Measurements from ENCODE around the gene RPP25L.
A peak's percentile ranks its signal among the peaks of the same experiment; 100 is the strongest.

The RPP25L gene

DNA sequence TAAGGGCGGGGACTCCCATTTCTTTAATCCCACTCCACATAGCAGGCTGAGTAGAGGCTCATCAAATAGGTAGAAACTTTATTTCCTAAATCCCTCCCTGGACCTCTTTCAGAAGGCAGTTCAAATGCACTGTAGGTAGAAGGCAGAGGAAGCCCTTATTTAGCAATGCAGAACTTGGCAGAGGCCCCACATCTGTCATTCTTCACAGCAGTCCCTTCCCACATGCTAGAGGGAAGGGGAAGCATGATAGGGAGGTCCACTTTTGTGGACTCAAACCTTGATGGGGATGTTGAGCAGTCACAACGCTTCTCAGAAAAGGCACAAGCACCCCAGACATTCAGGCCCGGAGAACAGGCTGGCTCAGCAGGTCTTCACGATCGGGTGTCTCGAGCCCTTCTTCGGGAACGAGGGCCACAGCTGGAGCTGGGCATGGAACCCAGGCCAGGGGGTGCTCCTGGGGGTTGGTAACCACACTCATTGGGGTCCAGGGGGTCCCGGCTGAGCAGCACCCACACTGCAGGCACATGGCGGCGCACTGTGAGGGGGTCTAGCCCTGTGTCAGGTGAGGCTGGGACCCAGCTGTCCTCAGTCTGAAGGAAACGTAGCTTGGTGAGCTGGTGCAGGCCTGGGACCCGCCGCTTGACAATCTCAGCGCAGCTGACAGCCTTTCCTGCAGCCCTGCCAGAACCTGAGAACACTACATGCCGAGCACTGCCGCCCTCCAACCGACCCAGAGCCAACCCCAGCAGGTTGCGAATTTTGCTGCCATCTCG is 1.3 kb downstream of the RPP25L start:
- DNase-seq (ENCODE audit: low read depth, low spot score): no peak
- TF ChIP-seq, protein P1, sequence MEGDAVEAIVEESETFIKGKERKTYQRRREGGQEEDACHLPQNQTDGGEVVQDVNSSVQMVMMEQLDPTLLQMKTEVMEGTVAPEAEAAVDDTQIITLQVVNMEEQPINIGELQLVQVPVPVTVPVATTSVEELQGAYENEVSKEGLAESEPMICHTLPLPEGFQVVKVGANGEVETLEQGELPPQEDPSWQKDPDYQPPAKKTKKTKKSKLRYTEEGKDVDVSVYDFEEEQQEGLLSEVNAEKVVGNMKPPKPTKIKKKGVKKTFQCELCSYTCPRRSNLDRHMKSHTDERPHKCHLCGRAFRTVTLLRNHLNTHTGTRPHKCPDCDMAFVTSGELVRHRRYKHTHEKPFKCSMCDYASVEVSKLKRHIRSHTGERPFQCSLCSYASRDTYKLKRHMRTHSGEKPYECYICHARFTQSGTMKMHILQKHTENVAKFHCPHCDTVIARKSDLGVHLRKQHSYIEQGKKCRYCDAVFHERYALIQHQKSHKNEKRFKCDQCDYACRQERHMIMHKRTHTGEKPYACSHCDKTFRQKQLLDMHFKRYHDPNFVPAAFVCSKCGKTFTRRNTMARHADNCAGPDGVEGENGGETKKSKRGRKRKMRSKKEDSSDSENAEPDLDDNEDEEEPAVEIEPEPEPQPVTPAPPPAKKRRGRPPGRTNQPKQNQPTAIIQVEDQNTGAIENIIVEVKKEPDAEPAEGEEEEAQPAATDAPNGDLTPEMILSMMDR (IDR thresholded peaks at IDR 0.05; ENCODE audit: low read depth, low read length): no peak
- no peak overlapping the region for H3K4me3 ChIP-seq (ENCODE audit: low read depth, low read length)
- in situ Hi-C loops (cut with HindIII; ENCODE audit: low sequenced_read_pairs): no loop called here

DNA sequence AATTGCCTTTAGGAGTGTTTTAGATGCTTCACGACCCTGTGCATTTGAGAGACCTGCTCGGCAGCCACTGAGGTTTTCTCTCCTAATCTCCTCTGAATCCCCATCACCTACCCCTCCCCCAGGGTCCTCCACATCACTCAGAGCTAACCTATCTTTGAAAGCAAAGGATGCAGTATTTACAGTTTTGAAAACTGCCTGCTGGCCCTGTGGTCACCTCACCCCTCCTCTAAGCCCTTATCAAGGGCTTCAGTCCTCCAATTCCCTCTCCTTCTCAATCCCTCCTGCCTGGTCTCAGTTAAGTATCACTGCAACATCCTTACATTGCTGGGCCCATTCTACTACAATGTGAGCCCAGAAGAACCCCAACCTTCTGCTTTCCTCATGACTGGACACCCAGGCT is 4.6 kb downstream of the RPP25L start:
- TF ChIP-seq, protein P1 (IDR thresholded peaks at IDR 0.05; ENCODE audit: low read depth, low read length): no peak
- in situ Hi-C loops (cut with HindIII; ENCODE audit: low sequenced_read_pairs): no loop called here
- DNase-seq (ENCODE audit: low read depth, low spot score): no peak
- H3K4me3 ChIP-seq (ENCODE audit: low read depth, low read length): no peak overlapping the region

DNA sequence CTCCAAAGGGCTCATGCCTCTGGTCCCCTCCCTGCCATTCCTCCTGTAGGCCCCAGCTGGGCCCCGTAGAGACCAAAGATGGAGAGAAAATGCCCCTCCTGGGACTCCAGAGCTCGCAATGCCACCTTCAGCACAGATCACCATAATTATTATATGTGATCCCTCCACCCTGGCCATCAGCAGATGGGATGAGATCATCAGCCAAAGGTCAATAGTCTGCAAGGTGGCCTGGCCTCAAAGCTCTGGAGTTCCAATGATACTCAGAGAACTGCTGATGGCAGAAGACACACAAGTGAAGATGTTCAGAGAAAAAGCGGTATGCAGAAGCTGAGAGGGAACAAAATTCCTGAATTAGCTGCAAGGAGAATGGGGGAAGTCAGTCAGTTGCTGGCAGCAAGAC is 5.0 kb downstream of the RPP25L start:
- no peak for DNase-seq (ENCODE audit: low read depth, low spot score)
- H3K4me3 ChIP-seq (ENCODE audit: low read depth, low read length): no peak overlapping the region
- in situ Hi-C loops (cut with HindIII; ENCODE audit: low sequenced_read_pairs): no loop called here
- TF ChIP-seq, protein P1 (IDR thresholded peaks at IDR 0.05; ENCODE audit: low read depth, low read length): no peak

DNA sequence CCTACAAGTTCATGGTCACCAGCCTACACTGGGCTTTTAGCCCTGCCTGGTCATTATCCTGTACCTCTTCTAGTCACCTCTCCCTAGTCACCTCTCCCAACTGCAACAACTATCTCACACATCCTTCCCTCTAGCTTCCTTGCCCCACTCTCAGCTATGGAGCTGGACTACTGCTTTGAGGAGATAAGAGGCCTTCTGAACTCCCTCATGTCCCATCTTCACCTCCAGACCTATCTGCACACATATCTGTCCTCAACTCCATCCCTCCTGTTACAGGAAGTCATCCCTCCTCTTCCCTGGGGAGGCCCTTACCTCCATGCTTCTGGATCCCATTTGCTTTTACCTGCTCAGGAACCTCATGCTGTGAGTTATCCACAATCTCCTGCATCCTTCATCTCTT is 5.7 kb downstream of the RPP25L start:
- in situ Hi-C loops (cut with HindIII; ENCODE audit: low sequenced_read_pairs): no loop called here
- DNase-seq (ENCODE audit: low read depth, low spot score): no peak
- no peak overlapping the region for H3K4me3 ChIP-seq (ENCODE audit: low read depth, low read length)
- TF ChIP-seq, protein P1 (IDR thresholded peaks at IDR 0.05; ENCODE audit: low read depth, low read length): no peak

DNA sequence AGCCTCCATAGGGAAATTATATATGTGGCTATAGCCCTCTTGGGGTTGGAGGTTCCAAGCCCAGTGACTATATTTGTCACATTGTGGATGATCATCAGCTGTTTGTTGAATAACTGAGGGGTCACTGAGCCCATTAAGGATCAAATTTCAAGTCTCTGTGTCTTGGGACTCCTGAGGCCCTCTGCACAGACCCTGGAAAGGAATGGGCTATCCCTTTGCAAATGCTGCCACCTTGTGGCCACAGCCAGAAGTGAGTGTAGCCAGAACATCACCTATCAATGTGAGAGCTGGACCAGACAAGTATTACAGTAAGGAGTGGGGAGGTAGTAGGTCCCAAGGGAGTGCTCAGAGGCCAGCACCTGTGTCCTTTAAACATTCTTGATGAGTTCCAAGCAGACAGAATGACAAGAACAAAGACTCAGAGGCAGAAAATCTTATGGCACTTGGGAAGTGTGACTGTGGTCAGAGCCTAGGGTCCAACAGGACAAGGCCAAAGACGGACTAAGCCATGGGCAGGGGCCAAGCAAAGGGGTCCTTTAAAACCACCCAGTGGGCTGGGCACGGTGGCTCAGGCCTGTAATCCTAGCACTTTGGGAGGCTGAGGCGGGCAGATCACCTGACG is 8.2 kb downstream of the RPP25L start:
- TF ChIP-seq, protein P1 (IDR thresholded peaks at IDR 0.05; ENCODE audit: low read depth, low read length): peak; percentile 90
- DNase-seq (ENCODE audit: low read depth, low spot score): peak; percentile 65
- in situ Hi-C loops (cut with HindIII; ENCODE audit: low sequenced_read_pairs): no loop called here
- H3K4me3 ChIP-seq (ENCODE audit: low read depth, low read length): no peak overlapping the region

DNA sequence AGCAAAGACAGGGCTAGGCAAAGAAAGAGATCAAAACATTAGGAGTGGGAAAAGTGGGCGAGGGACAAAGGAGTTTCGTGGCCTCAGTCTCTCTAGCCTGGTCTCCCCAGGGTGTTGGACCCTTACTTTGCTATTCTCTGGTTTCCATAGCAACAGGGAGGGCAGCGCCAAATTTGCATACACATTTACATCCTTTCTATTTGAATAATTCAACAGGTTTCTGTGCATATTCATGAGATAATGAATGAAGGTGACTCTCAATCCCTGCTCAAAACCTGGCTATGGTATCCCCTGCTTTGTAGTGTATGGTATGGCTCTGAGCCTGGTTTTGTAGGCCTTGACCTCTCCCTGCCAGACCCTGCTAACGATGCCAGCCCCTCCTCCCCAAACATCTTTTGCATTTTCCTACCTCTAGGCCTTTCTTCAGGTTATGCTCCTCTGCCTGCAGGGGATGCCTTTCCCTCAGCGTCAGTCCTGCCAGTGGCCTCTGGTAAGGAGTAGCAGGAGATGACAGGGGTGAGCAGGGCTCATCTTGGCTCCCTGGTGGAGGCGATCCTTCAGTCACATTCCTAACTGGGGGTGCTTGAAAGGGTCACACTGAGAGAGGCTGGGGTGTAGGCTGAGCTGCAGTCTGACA is 9.8 kb downstream of the RPP25L start:
- in situ Hi-C loops (cut with HindIII; ENCODE audit: low sequenced_read_pairs): no loop called here
- no peak overlapping the region for H3K4me3 ChIP-seq (ENCODE audit: low read depth, low read length)
- DNase-seq (ENCODE audit: low read depth, low spot score): no peak
- TF ChIP-seq, protein P1 (IDR thresholded peaks at IDR 0.05; ENCODE audit: low read depth, low read length): no peak
